Vagina (tissue), 2 donors: ENCODE measurements around the gene OR6K2. TPM values are rescaled to one million over a fixed set of nuclear protein-coding genes. Genes with fewer than 3 reads are reported as not detected.

Experiments used
- DNase-seq, 2 donors: peaks; one replicate each; pipeline ENCODE4 v3.0.0-alpha.2; 2017; ENCODE audit errors: extremely low spot score in 2 of 2
- H3K27ac ChIP-seq: fragments of 200-600 bp; sonication (generic); one replicate; pipeline ENCODE4 v1.5.1; 2019
- H3K27me3 ChIP-seq: fragments of 200-600 bp; sonication (generic); one replicate; pipeline ENCODE4 v1.5.1; 2019
- H3K36me3 ChIP-seq, 2 donors: fragments of 200-600 bp; sonication (generic); one replicate each; pipeline ENCODE4 v1.5.1; 2017 to 2019
- H3K4me1 ChIP-seq: fragments of 200-600 bp; sonication (generic); one replicate; pipeline ENCODE4 v1.5.1; 2019
- H3K4me3 ChIP-seq, 2 donors: fragments of 200-600 bp; sonication (generic); 1 replicate in 1 of 2; 2 replicates in 1 of 2; pipeline ENCODE4 v1.5.1; 2016 to 2019
- H3K9me3 ChIP-seq: fragments of 200-600 bp; sonication (generic); one replicate; pipeline ENCODE4 v1.5.1; 2019
- CTCF ChIP-seq, 3 experiments: fragments of 450-650 bp in 2 of 3; fragments of 200-600 bp in 1 of 3; sonication (generic) in 1 of 3; IDR thresholded peaks; one replicate each; pipeline ENCODE4 v1.5.1; 2017 to 2019; ENCODE audit warnings: antibody characterized with exemption in 3 of 3, mild to moderate bottlenecking in 2 of 3, moderate library complexity in 2 of 3
- POLR2A ChIP-seq, 2 donors: fragments of 450-650 bp; IDR thresholded peaks; one replicate each; pipeline ENCODE4 v1.6.1; 2017; ENCODE audit warnings: antibody characterized with exemption in 2 of 2, mild to moderate bottlenecking in 2 of 2, moderate library complexity in 2 of 2
- POLR2AphosphoS5 ChIP-seq, 2 donors: sonication (generic); formaldehyde crosslinking; IDR thresholded peaks; one replicate each; pipeline ENCODE4 v1.9.0; 2017; ENCODE audit warnings: antibody characterized with exemption in 2 of 2, mild to moderate bottlenecking in 2 of 2, low read depth in 1 of 2; ENCODE audit not compliant: insufficient read depth in 1 of 2
- intact Hi-C: fragments of 100-400 bp; cut with DNase I; formaldehyde crosslinking; loops from one replicate; pipeline ENCODE4 v1.15.1; 2023
- total RNA-seq: library from RNA; depleted of rRNA; stranded (reverse); fragments of >200 nt; gene quantifications from one replicate; pipeline ENCODE4 v1.2.3, GENCODE V29; 2016

The OR6K2 gene
- total RNA-seq, 1 donor from 2014 or later: not detected

- Histone ChIP-seq H3K9me3 (no peaks in the 10 kb centered on the region), H3K36me3 (no peaks in the 10 kb centered on the region), H3K27ac (no peak overlapping the region), H3K27me3 (no peaks in the 10 kb centered on the region), H3K4me1 (no peaks in the 10 kb centered on the region), H3K4me3 (no peak overlapping the region)
- DNase-seq: no peak
- TF ChIP-seq POLR2A (IDR thresholded peaks at IDR 0.05): no peak
- TF ChIP-seq POLR2AphosphoS5 (IDR thresholded peaks at IDR 0.05; ENCODE audit: insufficient read depth in 1 of 2, low read depth in 1 of 2): no peak
- no peak for TF ChIP-seq CTCF (IDR thresholded peaks at IDR 0.05)
- intact Hi-C loops: no loop called here
Observed at GRCh38 chr1:158714754-158715153, 14.3 kb upstream of the OR6K2 start.

DNA sequence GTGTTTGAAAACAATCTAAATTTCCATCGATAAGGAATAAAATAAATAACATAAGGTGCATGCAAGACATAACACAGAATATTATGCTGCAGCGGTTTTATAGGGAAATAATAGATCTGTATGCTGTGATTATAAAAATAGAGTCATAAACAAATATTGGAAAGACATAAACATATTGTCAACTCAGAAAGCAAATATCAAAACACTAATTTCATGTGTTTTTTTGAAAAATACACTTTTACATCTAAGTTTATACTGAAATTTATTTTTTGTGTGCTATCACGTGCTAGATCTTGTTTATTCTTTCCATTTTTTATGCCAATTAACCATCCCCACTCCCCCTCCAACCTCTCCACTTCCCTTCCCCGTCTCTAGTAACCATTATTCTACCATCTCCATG is 10.6 kb upstream of the OR6K2 start:
- intact Hi-C loops: no loop called here
- no peak overlapping the region for H3K4me3 ChIP-seq
- H3K4me1 ChIP-seq: no peaks in the 10 kb centered on the region
- TF ChIP-seq CTCF (IDR thresholded peaks at IDR 0.05) (no peak), POLR2AphosphoS5 (IDR thresholded peaks at IDR 0.05; ENCODE audit: insufficient read depth in 1 of 2, low read depth in 1 of 2) (no peak), POLR2A (IDR thresholded peaks at IDR 0.05) (no peak)
- DNase-seq: no peak
- H3K36me3 ChIP-seq: no peaks in the 10 kb centered on the region
- no peak overlapping the region for H3K27ac ChIP-seq
- no peaks in the 10 kb centered on the region for H3K9me3 ChIP-seq
- H3K27me3 ChIP-seq: no peaks in the 10 kb centered on the region

GRCh38 chr1:158706096-158706495 is 5.6 kb upstream of the OR6K2 start:
- no peaks in the 10 kb centered on the region for H3K9me3 ChIP-seq
- H3K4me1 ChIP-seq: no peaks in the 10 kb centered on the region
- TF ChIP-seq CTCF (IDR thresholded peaks at IDR 0.05) (no peak), POLR2AphosphoS5 (IDR thresholded peaks at IDR 0.05; ENCODE audit: insufficient read depth in 1 of 2, low read depth in 1 of 2) (no peak), POLR2A (IDR thresholded peaks at IDR 0.05) (no peak)
- no peaks in the 10 kb centered on the region for H3K36me3 ChIP-seq
- intact Hi-C loops: no loop called here
- DNase-seq: no peak
- no peak overlapping the region for H3K4me3 ChIP-seq
- H3K27ac ChIP-seq: no peak overlapping the region
- H3K27me3 ChIP-seq: no peaks in the 10 kb centered on the region

DNA sequence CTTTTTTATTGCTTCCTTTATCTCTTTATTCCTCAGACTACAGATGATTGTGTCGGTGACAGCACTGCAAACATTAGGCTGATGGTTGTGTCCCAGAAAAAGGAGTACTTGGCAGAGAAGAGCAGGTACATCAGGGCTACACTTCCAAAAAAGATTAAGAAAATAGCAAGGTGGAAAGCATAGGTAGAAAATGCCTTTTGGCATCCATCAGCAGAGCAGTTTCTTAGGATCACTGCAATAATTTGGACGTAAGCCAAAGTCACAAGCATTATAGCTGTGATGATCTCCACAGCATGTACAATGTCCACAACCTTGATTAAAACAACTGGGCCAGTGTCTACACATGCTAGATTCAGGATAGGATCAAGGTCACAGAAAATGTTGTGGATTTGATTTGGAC is 5.9 kb downstream of the OR6K2 start:
- Histone ChIP-seq H3K36me3 (no peaks in the 10 kb centered on the region), H3K27me3 (no peaks in the 10 kb centered on the region), H3K9me3 (no peaks in the 10 kb centered on the region), H3K4me3 (no peak overlapping the region), H3K4me1 (no peaks in the 10 kb centered on the region), H3K27ac (no peak overlapping the region)
- TF ChIP-seq POLR2A (IDR thresholded peaks at IDR 0.05) (no peak), CTCF (IDR thresholded peaks at IDR 0.05) (no peak), POLR2AphosphoS5 (IDR thresholded peaks at IDR 0.05; ENCODE audit: insufficient read depth in 1 of 2, low read depth in 1 of 2) (no peak)
- DNase-seq: no peak
- intact Hi-C loops: loop anchor here (10.0 kb wide), 1 partner anchor 80 kb away; no protein-coding TSS in a partner anchor

- Histone ChIP-seq H3K36me3 (no peaks in the 10 kb centered on the region), H3K9me3 (no peaks in the 10 kb centered on the region), H3K4me1 (no peaks in the 10 kb centered on the region), H3K4me3 (no peak overlapping the region), H3K27ac (no peak overlapping the region), H3K27me3 (no peaks in the 10 kb centered on the region)
- DNase-seq: no peak
- intact Hi-C loops: loop anchor here (10.0 kb wide), 1 partner anchor 78 kb away; no protein-coding TSS in a partner anchor
- TF ChIP-seq POLR2A (IDR thresholded peaks at IDR 0.05): no peak
- TF ChIP-seq CTCF (IDR thresholded peaks at IDR 0.05): no peak
- no peak for TF ChIP-seq POLR2AphosphoS5 (IDR thresholded peaks at IDR 0.05; ENCODE audit: insufficient read depth in 1 of 2, low read depth in 1 of 2)
Observed at GRCh38 chr1:158692356-158692755, 8.1 kb downstream of the OR6K2 start.
